GM19395 (cell line): ENCODE measurements around the gene REN.

Experiments
- ATAC-seq: cut with Tn5 transposase; IDR thresholded peaks from one replicate; pipeline ENCODE4 v1.9.1; 2021; ENCODE audit warnings: mild to moderate bottlenecking, moderate library complexity; ENCODE audit not compliant: unreplicated experiment

REN gene

GRCh38 chr1:204136814-204137213, 29.3 kb downstream of the REN start:
- no peak for ATAC-seq

- no peak for ATAC-seq
Observed at GRCh38 chr1:204134103-204134502, 32.0 kb downstream of the REN start.

GRCh38 chr1:204132718-204133117, 33.4 kb downstream of the REN start:
- ATAC-seq, result no peak

DNA sequence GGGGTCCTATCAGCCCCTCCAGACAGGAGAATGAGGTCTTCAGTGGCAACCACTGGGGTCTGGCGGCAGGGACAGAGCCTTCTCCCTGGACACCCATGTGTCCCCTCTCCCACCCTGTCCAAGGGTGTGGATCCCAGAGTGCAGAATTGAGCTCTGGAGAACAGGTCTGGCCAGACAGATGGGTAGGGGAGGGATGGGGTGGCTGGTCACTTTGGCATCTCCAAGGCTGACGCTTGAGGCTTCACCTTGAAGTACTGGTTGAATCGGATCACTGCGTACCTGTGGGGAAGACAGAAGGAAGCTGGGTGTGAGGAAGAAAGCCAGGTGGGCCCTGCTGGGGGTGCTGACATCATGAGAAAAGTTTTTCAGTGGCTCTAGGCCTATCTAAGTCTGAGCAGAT, 34.2 kb downstream of the REN start:
- no peak for ATAC-seq

DNA sequence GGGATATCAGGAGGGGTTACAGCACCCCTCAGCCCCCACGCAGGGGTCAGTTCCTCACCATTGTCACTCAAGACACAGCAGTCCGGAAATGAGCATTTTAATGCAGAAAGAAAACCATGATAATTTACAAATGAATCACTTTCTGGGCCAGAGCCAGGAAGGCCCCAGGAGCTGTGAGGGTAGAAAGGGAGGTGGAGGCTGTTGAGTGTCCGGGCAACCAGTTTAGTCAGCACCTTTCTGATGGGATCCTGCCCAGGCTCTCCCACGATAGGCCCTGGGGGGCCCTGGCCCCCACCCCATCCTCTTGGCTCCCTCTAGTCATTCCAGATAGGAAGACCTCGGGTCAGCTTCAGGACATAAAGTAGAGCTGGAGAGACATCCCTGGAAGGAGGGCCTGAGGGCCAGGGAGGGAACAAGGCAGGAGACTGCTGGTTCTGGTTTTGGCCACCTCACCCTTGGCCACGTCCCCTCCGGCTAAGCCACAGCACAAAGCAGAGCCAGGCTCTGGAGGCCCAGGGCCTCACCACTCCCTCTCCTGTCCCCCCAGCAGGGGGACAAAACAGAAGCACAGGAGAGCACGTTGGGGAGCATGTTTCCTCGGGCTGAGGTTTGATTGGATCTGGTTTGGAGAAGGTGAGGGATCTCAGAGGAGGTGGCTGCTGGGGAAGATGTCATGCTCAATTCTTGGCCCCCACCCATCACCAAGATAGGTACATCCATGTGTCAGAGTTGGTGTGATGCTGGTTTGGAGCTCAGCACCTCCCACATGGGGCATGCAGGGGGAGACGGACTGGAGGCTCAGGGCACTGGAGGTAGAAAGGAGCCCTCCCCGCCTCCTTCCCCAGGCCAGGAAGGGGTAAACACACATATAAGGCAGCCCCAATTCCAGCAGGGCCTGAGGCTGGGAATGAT, 34.9 kb downstream of the REN start:
- ATAC-seq, result no peak

- ATAC-seq, result no peak
Observed at GRCh38 chr1:204130178-204130577, 36.0 kb downstream of the REN start.

- ATAC-seq, result no peak
Observed at GRCh38 chr1:204128964-204129896, 36.9 kb downstream of the REN start.

- no peak for ATAC-seq
Observed at GRCh38 chr1:204128464-204128963, 37.6 kb downstream of the REN start.

GRCh38 chr1:204127597-204128242, 38.4 kb downstream of the REN start:
- ATAC-seq, result no peak

DNA sequence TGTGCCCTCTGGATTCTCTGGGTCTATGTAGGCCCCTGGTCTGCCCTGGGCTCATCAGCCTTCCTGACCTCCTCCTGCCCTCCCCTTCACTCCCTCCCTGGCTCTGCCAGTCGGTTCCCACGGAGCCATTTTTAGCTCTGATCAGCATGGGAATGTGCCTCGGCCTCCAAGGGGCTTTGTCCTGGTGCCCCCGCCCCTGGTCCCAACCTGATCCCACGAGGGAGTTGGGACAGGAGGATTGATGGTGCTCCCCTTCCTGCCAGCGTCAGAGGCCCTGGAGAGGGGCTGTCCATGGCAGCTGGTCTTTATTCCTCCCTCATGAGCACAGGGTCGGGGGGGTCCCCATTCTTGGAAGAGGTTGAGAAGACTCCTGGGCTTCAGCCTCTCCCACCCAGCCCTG, 39.2 kb downstream of the REN start:
- no peak for ATAC-seq

DNA sequence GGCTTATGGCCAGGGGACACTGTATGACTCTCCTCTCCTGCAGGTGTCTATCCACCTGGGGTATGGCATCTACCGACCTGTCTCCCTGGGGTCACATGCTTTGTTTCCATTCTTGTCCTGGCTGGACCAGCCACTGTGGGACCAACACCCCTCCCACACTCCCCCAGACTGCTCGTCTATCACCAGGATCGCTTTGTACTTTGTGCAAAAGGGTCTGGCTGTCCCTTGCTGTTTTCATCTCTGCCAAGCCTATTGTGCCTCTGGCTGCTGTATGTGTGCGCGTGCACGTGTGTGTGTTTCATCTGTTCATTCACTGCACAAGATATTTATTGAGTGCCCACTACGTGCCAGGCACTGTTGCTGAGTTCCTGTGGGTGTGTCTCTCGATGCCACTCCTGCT, 39.8 kb downstream of the REN start:
- ATAC-seq, result no peak

GRCh38 chr1:204125759-204126351, 40.3 kb downstream of the REN start:
- ATAC-seq, result no peak

DNA sequence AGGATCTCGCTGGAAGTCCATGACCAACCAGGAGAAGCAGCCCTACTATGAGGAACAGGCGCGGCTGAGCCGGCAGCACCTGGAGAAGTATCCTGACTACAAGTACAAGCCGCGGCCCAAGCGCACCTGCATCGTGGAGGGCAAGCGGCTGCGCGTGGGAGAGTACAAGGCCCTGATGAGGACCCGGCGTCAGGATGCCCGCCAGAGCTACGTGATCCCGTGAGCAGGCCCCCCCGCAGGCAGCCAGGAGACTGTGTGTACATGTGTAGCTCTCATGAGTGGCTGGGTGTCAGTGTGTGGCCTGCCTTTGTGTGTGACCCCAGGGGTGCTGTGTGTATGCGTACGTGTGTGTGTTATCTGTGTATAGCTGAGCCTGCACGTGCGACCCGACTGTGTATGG, 41.5 kb downstream of the REN start:
- ATAC-seq, result no peak

DNA sequence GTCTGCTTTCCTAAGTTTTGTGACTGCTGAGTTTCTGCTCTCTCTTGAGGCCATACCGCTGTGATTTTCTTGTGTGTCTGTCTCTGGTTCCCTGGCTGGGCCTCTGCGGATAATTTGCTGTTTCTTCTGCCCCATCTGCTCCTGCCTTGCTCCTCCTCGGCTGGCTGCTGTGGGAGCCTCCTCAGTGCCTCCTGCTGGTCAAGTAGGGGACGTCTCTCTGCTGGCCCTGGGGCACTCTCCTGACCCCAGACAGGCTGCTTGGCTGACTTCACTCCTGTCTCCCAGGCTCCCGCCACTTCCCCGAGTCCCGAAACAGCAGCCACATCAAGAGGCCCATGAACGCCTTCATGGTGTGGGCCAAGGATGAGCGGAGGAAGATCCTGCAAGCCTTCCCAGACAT, 42.8 kb downstream of the REN start:
- no peak for ATAC-seq

DNA sequence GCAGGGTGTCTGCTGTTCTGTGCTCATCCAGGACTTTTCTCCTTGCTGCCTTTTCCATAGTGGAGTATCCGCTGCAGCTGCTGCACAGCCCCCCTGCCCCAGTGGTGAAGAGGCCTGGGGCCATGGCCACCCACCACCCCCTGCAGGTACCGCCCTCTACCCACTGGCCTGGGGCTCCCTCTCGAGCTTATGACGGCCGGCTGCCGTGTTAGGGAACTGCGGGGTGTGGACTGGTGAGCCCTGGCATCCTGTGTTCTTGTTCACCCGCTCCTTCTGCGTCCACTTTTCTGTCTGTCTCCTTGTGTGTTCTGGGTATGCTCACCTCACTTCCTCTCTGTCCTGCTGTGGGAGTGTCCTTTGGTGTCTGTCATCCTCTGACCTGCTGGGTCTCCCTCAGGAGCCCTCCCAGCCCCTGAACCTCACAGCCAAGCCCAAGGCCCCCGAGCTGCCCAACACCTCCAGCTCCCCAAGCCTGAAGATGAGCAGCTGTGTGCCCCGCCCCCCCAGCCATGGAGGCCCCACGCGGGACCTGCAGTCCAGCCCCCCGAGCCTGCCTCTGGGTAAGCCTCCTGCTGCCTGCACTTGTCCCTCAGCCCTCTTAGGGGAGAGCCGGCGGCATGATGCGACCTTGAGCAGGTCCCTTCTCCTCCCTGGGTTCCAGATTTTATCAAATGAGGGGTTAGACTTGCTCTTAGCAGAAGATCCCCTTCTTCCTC, 44.1 kb downstream of the REN start:
- no peak for ATAC-seq

GRCh38 chr1:204116539-204116938, 49.6 kb downstream of the REN start:
- no peak for ATAC-seq

DNA sequence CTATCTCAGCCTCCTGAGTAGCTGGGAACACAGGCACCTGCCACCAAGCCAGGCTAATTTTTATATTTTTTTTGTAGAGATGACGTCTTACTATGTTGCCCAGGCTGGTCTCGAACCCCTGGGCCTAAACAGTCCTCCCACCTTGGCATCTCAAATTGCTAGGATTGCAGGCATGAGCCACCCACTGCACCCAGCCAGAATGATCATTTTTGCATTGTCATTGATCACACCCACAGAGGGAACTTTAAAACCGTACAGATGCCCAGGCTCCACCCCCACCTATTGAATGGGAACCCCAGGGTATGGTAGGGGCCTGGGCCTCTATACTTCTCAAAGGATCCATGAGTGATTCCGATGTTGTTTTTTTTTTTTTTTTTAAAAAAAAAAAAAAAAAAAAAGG, 51.0 kb downstream of the REN start:
- ATAC-seq, result no peak

DNA sequence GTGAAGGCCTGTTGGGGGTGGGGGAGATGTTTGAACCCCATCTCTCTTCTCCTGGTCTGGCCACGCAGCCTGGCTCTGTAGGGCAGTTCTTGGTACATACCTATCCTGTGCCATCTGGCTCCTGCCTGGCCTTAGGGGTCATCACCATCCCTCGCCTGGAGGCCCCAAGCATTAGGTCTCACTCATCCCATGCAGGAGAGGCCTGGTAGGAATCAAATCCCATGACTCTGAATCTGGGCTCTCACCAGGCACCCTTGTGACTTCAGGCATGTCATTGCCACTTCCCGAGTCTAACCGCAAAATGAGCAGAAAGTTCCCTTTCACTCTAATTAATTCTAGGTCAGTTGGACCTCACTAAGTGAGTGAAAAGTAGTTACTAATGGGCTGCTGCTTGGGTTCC, 51.5 kb downstream of the REN start:
- no peak for ATAC-seq

- no peak for ATAC-seq
Observed at GRCh38 chr1:204113896-204114295, 52.2 kb downstream of the REN start.
